ENCODE measurements around the gene YOD1. TPM values are rescaled to one million over a fixed set of nuclear protein-coding genes. Genes with fewer than 3 reads are reported as not detected.

The YOD1 gene
- polyA plus RNA-seq, 1 donor from 2014 or later = 9.3 TPM

DNA sequence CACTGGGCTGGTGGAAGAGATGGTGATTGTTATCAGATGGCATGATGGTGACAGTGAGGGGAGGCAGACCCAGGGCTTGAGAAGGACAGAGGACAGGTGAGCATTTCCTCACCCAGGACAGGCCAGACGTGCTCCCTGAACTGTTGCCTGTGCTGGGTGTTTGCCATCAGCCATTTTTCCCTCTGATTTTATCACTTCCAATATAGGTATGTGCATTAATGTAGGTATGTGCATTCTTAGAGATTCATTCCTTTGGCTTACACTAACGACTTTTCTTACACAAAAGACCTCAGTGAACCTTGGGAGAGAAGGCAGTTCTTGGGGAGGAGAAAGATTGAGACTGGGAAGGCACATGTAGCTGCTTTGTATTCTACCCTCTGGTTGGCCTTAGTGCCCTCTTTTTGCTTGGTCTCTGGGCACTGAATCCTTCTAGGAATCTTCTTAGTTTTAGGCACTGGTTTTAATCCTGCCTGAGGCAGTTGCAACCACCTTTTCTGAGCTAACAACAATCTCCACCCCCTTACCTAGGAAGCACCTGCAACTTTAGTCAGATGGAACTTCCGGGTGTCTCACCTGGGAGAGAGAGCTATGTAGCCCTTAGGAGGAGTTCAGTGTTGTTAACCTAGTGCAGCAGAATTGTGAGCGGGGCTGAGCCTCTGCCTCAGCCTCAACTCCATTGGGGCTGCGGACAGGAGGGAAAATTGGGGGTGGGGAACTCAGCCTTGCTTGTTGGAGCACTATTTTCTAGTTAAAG is 49.3 kb downstream of the YOD1 start:
- Histone ChIP-seq H4K20me1 (ENCODE audit: insufficient read depth) (no peaks in the 10 kb centered on the region), H3K9ac (ENCODE audit: low read length) (no peak overlapping the region), H3K9me2 (ENCODE audit: insufficient read depth, low read length) (no peaks in the 10 kb centered on the region), H2AFZ (ENCODE audit: low read depth, low read length) (no peak overlapping the region), H3K27me3 (ENCODE audit: insufficient read depth, low read depth, low read length) (no peaks in the 10 kb centered on the region), H3K27ac (ENCODE audit: low read length) (no peak overlapping the region), H3K4me3 (ENCODE audit: low read length) (no peak overlapping the region), H3K4me2 (ENCODE audit: low read length) (no peak overlapping the region), H3K79me2 (replicated peaks; ENCODE audit: insufficient read depth, low read length) (no peaks in the 10 kb centered on the region), H3F3A (ENCODE audit: insufficient read depth, low read length, poor library complexity, severe bottlenecking) (no peaks in the 10 kb centered on the region), H3K9me3 (ENCODE audit: low read length) (no peaks in the 10 kb centered on the region), H3K36me3 (ENCODE audit: insufficient read depth, low read length) (no peaks in the 10 kb centered on the region)
- TF ChIP-seq EZH2 (IDR thresholded peaks at IDR 0.05; ENCODE audit: borderline replicate concordance, insufficient read depth, low read length, poor library complexity, severe bottlenecking) (no peak), MXI1 (conservative IDR thresholded peaks at IDR 0.05; ENCODE audit: poor library complexity, severe bottlenecking) (no peak), RAD21 (conservative IDR thresholded peaks at IDR 0.05) (no peak), EP300 (conservative IDR thresholded peaks at IDR 0.05; ENCODE audit: poor library complexity, severe bottlenecking) (no peak), SMC3 (conservative IDR thresholded peaks at IDR 0.05; ENCODE audit: poor library complexity) (no peak)

DNA sequence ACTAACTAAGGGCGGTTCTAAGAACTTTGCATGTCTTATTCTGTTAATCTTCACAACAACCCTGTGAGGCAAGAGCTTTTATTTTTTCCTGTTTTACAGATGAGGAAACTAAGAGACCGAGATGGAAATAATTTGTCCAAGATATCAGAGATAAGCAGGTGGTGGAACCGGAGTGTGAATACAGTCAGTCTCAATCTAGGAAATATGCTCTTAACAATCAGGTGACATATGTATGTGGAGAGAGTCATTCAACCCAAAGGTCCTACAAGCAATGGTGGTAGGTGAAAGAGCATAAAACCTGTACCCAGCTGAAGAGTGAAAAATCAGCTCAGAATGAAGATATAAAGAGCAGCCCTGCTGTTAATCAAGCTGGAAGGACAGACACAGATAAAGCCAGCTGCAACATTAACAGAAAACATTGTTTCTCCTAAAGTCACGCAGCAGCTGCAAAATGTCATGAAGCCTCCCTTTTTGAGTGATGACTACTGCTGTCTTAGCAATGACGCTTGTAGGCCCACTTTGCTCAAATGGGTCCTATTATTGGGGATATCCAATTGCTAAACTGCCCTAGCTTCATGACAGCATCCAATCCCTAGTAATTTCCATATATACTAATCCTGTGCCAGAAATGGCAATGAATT is 50.2 kb downstream of the YOD1 start:
- H4K20me1 ChIP-seq (ENCODE audit: insufficient read depth) = no peaks in the 10 kb centered on the region
- no peak overlapping the region for H2AFZ ChIP-seq (ENCODE audit: low read depth, low read length)
- H3K4me2 ChIP-seq (ENCODE audit: low read length) = no peak overlapping the region

More for the DNA sequence above, 50.2 kb downstream of the YOD1 start:
- no peak for TF ChIP-seq RAD21 (conservative IDR thresholded peaks at IDR 0.05)
- TF ChIP-seq POLR2AphosphoS5 (IDR thresholded peaks at IDR 0.05) = no peak
- no peak for TF ChIP-seq EP300 (conservative IDR thresholded peaks at IDR 0.05; ENCODE audit: poor library complexity, severe bottlenecking)
- no peak for TF ChIP-seq TAF1 (IDR thresholded peaks at IDR 0.05; ENCODE audit: low read depth)
- TF ChIP-seq, protein P1, sequence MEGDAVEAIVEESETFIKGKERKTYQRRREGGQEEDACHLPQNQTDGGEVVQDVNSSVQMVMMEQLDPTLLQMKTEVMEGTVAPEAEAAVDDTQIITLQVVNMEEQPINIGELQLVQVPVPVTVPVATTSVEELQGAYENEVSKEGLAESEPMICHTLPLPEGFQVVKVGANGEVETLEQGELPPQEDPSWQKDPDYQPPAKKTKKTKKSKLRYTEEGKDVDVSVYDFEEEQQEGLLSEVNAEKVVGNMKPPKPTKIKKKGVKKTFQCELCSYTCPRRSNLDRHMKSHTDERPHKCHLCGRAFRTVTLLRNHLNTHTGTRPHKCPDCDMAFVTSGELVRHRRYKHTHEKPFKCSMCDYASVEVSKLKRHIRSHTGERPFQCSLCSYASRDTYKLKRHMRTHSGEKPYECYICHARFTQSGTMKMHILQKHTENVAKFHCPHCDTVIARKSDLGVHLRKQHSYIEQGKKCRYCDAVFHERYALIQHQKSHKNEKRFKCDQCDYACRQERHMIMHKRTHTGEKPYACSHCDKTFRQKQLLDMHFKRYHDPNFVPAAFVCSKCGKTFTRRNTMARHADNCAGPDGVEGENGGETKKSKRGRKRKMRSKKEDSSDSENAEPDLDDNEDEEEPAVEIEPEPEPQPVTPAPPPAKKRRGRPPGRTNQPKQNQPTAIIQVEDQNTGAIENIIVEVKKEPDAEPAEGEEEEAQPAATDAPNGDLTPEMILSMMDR (IDR thresholded peaks at IDR 0.05; ENCODE audit: poor library complexity, severe bottlenecking) = no peak
- no peak for TF ChIP-seq MXI1 (conservative IDR thresholded peaks at IDR 0.05; ENCODE audit: poor library complexity, severe bottlenecking)
- TF ChIP-seq, protein P2, sequence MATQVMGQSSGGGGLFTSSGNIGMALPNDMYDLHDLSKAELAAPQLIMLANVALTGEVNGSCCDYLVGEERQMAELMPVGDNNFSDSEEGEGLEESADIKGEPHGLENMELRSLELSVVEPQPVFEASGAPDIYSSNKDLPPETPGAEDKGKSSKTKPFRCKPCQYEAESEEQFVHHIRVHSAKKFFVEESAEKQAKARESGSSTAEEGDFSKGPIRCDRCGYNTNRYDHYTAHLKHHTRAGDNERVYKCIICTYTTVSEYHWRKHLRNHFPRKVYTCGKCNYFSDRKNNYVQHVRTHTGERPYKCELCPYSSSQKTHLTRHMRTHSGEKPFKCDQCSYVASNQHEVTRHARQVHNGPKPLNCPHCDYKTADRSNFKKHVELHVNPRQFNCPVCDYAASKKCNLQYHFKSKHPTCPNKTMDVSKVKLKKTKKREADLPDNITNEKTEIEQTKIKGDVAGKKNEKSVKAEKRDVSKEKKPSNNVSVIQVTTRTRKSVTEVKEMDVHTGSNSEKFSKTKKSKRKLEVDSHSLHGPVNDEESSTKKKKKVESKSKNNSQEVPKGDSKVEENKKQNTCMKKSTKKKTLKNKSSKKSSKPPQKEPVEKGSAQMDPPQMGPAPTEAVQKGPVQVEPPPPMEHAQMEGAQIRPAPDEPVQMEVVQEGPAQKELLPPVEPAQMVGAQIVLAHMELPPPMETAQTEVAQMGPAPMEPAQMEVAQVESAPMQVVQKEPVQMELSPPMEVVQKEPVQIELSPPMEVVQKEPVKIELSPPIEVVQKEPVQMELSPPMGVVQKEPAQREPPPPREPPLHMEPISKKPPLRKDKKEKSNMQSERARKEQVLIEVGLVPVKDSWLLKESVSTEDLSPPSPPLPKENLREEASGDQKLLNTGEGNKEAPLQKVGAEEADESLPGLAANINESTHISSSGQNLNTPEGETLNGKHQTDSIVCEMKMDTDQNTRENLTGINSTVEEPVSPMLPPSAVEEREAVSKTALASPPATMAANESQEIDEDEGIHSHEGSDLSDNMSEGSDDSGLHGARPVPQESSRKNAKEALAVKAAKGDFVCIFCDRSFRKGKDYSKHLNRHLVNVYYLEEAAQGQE (IDR thresholded peaks at IDR 0.05; ENCODE audit: borderline replicate concordance) = no peak
- no peak for TF ChIP-seq SMC3 (conservative IDR thresholded peaks at IDR 0.05; ENCODE audit: poor library complexity)
- TF ChIP-seq EZH2 (IDR thresholded peaks at IDR 0.05; ENCODE audit: borderline replicate concordance, insufficient read depth, low read length, poor library complexity, severe bottlenecking) = no peak
- Histone ChIP-seq H3K36me3 (ENCODE audit: insufficient read depth, low read length) (no peaks in the 10 kb centered on the region), H3K9me3 (ENCODE audit: low read length) (no peaks in the 10 kb centered on the region), H3K4me3 (ENCODE audit: low read length) (no peak overlapping the region), H3K27ac (ENCODE audit: low read length) (no peak overlapping the region), H3K9ac (ENCODE audit: low read length) (no peak overlapping the region), H3K27me3 (ENCODE audit: insufficient read depth, low read depth, low read length) (no peaks in the 10 kb centered on the region), H3K79me2 (replicated peaks; ENCODE audit: insufficient read depth, low read length) (no peaks in the 10 kb centered on the region), H3F3A (ENCODE audit: insufficient read depth, low read length, poor library complexity, severe bottlenecking) (no peaks in the 10 kb centered on the region), H3K9me2 (ENCODE audit: insufficient read depth, low read length) (no peaks in the 10 kb centered on the region)

Measured in neural cell (in vitro differentiated cells).